PC-3 (cell line): ENCODE results near the gene ATF7IP.
"Not testable (repeated sequence)": the region's sequence is repeated elsewhere in the genome, so short reads cannot be mapped to it uniquely, and the experiment has no call there.

Source experiments
- EZH2 ChIP-seq: fragments of 300-600 bp; sonication (generic); IDR thresholded peaks from one replicate; pipeline ENCODE4 v1.6.1; 2017; ENCODE audit warnings: antibody characterized with exemption, mild to moderate bottlenecking, low read length; ENCODE audit not compliant: unreplicated experiment
- EZH2phosphoT487 ChIP-seq: fragments of 300-600 bp; sonication (generic); IDR thresholded peaks from 2 replicates; pipeline ENCODE4 v1.6.1; 2018; ENCODE audit warnings: mild to moderate bottlenecking, antibody characterized with exemption, low read length, borderline replicate concordance
- TF ChIP-seq, protein P1 (sequence below): fragments of 300-600 bp; sonication (generic); conservative IDR thresholded peaks from 2 replicates; pipeline ENCODE4 v1.5.1; 2017; ENCODE audit warnings: antibody characterized with exemption, low read depth, mild to moderate bottlenecking, low read length

DNA sequence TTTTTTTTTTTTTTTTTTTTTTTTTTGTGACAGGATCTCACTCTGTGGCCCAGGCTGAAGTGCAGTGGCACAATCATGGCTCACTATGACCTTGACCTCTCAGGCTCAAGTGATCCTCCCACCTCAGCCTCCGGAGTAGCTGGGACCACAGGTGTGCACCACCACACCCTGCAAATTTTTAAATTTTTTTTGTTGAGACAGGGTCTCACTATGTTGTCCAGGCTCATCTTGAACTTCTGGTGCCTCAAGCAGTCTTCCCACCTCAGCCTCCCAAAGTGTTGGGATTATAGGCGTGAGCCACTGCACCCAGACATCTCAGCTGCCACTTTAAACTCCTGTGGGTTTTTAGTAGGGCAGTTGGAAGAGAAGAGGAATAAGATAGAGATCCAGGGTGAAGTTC is 39.9 kb downstream of the ATF7IP start:
- TF ChIP-seq, protein P1, sequence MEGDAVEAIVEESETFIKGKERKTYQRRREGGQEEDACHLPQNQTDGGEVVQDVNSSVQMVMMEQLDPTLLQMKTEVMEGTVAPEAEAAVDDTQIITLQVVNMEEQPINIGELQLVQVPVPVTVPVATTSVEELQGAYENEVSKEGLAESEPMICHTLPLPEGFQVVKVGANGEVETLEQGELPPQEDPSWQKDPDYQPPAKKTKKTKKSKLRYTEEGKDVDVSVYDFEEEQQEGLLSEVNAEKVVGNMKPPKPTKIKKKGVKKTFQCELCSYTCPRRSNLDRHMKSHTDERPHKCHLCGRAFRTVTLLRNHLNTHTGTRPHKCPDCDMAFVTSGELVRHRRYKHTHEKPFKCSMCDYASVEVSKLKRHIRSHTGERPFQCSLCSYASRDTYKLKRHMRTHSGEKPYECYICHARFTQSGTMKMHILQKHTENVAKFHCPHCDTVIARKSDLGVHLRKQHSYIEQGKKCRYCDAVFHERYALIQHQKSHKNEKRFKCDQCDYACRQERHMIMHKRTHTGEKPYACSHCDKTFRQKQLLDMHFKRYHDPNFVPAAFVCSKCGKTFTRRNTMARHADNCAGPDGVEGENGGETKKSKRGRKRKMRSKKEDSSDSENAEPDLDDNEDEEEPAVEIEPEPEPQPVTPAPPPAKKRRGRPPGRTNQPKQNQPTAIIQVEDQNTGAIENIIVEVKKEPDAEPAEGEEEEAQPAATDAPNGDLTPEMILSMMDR: not testable (repeated sequence)
- not testable (repeated sequence) for TF ChIP-seq EZH2phosphoT487, EZH2
